GM13976 (cell line): ENCODE measurements around the gene INHBE.

ENCODE experiments used
- DNase-seq: peaks from one replicate; pipeline ENCODE4 v3.0.0; 2012; ENCODE audit warnings: low spot score
- in situ Hi-C: fragments of 300-500 bp; cut with MboI; formaldehyde crosslinking; loops from one replicate; pipeline ENCODE4 v1.12.0; 2022; ENCODE audit warnings: low sequenced_read_pairs, mixed read lengths, inconsistent platforms; ENCODE audit not compliant: unreplicated experiment
- TF ChIP-seq, protein P1 (sequence below): IDR thresholded peaks from 2 replicates; pipeline ENCODE4 v1.5.1; 2012; ENCODE audit warnings: borderline replicate concordance, mild to moderate bottlenecking; ENCODE audit not compliant: insufficient read depth; ENCODE audit errors: extremely low read depth, missing control alignments, control extremely low read depth

Gene INHBE

DNA sequence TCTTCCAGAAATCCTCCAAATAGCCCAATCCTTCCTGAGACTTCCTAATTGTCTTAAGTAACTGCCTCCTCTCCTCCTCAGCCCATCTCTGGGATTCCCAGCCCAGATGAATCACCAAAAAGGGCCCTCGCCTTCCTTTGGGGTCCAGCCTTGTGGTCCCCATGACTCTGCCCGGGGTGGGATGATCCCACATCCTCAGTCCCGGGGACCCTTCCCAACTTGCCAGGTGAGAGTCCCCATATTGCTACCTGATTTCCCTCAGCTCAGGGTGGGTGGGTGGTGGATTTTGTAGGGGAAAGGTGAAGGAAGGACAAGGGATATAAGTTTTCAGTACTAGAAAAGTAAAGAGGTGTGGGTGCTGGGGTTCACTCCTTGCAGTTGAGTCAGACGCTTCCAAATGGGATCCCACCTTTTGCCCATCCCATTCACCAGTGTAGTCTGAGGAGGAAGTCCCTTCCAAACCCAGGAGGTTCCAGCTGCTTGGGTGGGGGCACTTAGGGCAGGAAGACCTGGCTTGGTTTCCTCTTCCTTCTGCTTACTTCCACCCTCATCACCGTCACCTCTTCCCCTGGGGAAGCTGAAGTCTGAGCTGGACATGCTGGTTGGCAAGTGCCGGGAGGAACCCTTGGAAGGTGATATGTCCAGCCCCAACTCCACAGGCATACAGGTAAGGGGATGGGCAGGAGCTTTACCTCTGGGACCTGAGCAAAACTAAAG lies 10.1 kb downstream of the INHBE start:
- in situ Hi-C loops: no loop called here
- TF ChIP-seq, protein P1, sequence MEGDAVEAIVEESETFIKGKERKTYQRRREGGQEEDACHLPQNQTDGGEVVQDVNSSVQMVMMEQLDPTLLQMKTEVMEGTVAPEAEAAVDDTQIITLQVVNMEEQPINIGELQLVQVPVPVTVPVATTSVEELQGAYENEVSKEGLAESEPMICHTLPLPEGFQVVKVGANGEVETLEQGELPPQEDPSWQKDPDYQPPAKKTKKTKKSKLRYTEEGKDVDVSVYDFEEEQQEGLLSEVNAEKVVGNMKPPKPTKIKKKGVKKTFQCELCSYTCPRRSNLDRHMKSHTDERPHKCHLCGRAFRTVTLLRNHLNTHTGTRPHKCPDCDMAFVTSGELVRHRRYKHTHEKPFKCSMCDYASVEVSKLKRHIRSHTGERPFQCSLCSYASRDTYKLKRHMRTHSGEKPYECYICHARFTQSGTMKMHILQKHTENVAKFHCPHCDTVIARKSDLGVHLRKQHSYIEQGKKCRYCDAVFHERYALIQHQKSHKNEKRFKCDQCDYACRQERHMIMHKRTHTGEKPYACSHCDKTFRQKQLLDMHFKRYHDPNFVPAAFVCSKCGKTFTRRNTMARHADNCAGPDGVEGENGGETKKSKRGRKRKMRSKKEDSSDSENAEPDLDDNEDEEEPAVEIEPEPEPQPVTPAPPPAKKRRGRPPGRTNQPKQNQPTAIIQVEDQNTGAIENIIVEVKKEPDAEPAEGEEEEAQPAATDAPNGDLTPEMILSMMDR: no peak
- DNase-seq: no peak

- no peak for DNase-seq
- TF ChIP-seq, protein P1: no peak
- in situ Hi-C loops: no loop called here
Observed at GRCh38 chr12:57465747-57466505, 10.8 kb downstream of the INHBE start.

DNA sequence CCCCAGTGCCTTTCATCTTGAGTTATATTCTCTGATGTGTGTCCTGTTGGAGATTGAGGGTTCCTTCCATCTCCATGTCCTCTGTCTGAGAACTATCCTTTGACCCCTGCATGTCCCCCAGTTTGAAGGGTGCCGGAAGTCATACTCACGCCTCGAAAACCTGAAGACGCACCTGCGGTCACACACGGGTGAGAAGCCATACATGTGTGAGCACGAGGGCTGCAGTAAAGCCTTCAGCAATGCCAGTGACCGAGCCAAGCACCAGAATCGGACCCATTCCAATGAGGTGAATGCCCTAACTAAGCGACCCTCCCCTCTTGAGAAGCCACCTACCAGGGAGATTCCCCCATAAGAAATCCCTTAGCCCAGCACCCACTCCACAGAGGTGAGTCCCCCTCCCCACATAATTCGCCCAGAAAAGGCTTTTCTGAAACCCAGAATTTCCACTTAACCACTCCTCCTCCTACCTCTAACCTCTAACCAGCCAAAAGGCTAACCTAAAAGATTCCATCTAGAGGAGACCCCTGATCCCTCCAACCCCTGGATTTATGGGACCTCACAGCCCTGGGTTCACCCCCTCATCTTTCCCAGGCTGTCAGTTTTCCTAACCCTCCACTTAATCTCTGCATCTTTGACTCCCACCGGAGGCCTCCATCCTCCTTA lies 12.2 kb downstream of the INHBE start:
- in situ Hi-C loops: no loop called here
- no peak for DNase-seq
- TF ChIP-seq, protein P1: no peak

- TF ChIP-seq, protein P1: no peak
- in situ Hi-C loops: no loop called here
- no peak for DNase-seq
Observed at GRCh38 chr12:57467915-57468314, 12.8 kb downstream of the INHBE start.

GRCh38 chr12:57469296-57470164 lies 14.4 kb downstream of the INHBE start:
- TF ChIP-seq, protein P1: no peak
- in situ Hi-C loops: no loop called here
- DNase-seq: no peak
